MV-4-11 (cell line): ENCODE results near the gene TMCO1.
A peak's percentile ranks its signal among the peaks of the same experiment; 100 is the strongest.
"Not testable (repeated sequence)": the region's sequence is repeated elsewhere in the genome, so short reads cannot be mapped to it uniquely, and the experiment has no call there.

Experiments used
- DNase-seq: peaks from one replicate; lab custom pipeline; 2025; lab: John Stamatoyannopoulos, UW

The TMCO1 gene

DNA sequence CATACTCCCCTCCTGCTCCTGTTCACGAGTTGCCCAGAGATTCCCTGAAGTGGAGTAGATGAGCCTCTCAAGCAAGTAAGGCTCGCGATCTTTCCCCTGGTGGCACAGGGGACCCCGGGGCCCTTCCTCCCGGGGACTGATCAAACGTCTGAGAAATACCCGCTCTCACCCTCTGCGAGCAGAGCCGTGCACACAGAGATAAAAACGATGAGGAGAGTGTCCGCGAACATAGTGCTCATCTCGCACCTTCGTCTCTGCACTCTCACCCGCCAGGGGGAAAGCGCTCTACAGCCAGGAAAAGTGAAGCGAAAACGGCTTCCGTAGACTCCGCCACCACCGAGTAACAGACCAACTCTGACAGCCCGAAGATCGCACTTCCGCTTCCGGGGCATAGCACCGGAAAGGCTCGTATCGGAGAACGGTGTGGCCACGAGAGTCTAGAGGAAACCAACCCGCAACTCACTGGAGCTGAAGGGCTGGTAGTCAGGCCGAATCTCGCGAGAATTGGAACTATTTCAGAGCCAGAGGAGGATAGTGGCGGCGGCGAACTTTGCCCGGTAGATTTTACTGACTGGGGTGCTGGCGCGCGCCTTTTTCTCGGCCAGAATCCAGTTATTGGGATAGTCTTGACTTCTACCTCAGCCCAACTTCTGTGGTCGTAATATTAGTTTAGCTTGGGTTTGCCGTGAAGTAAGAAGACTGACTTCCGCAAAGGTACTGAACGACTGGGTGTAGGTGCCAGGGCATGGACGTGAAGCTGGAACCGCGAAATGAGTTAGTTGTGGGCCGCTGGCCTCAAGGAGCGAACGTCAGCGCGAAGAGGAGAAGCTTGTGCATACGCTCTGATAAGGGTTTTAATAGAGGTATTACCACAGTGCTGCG lies at the start of gene TMCO1:
Gene TMCO1 (minus strand): TSS at position 356 of the 882 bp plus-strand sequence. CDS start 117 bp downstream, at position 239.
- DNase-seq: peak; percentile 99

DNA sequence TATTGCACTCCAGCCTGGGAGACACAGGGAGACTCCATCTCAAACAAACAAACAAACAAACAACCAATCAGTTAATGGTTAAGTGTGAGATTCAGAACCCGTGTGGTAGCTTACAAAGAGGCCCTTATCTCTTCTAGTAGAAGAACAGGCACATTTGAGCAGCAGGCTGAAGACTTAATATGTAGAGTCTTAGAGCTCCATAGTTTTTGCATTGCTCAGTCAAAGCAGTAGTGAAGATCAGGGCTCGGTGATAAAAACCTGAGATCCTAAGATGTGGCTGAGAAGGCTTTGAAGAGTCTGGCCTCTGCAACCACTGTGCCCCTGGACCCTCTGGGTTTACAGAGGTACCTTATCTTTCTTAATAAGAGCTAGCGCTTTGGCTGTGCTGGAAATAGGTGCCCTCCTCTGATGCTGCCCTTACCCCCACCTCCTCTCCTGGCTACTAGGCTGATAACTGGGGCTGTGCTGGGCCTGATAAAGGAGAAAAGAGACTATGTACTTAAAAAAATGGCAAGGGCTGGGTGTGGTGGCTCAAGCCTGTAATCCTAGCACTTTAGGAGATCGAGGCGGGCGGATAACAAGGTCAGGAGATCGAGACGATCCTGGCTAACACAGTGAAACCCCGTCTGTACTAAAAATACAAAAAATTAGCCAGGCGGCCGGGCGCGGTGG lies 48.3 kb upstream of the TMCO1 start:
- no peak for DNase-seq

DNA sequence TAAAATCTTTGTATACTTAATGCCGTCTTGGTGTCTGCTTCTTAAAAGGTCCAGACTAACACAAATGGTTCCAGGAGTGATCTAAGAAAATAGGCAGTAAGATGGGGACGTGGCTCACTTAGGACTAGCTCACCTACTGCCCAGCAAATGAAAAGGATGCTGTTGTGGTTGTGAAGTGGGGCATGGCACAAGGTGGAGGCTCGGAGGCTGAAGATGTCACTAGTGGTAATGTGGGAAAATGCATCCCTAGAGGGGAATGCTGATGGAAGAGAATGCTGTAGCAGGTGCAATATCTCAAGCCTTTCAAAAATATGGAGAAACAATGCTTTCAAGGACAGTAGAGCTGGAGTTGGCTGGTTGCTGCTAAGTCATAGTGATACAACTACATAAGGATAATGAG lies 47.5 kb upstream of the TMCO1 start:
- no peak for DNase-seq

DNA sequence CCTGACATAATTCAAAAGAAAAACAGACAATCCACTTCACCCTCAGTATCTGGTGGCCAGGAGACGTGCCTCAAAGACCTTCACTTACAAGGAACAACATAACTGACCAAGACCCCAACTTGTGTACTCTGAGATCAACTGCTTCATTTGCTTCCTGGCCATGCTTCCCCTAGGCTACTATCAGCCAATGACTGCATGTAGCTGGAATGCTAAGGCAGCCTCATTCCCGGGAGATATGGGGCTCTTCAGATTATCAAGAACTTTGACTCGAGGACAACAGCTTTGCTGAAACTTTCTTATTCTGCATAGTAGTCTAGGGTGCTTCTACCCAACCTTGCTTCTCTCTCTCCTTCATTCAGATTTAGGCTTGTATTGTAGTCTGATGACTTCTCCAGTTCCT lies 47.1 kb upstream of the TMCO1 start:
- no peak for DNase-seq

- DNase-seq: no peak
Measured at GRCh38 chr1:165807613-165808012, 38.9 kb upstream of the TMCO1 start.

DNA sequence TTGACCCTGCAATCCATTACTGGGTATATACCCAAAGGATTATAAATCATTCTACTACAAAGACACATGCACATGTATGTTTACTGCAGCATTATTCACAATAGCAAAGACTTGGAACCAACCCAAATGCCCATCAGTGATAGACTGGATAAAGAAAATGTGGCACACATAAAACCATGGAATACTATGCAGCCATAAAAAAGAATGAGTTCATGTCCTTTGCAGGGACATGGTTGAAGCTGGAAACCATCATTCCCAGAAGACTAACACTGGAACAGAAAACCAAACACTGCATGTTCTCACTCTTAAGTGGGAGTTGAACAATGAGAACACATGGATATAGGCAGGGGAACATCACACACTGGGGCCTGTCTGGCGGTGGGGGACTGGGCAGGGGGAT lies 35.8 kb upstream of the TMCO1 start:
- not testable (repeated sequence) for DNase-seq

DNA sequence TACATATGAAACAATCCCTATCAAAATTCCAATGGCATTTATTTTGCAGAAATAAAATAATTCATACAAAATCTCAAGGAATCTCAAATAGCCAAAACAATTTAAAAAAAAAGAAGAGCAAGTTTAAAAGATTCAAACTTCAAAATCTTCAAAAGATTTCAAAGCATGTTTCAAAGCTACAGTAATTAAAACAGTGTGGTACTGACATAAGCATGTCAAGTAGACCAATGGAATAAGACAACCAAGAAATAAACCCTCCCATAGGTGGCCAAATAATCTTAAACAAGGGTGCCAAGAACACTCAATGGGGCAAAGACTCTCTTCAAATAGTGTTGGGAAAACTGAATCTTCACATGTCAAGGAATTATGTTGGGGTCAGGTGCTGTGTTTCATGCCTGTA lies 30.7 kb upstream of the TMCO1 start:
- DNase-seq: no peak

- DNase-seq: no peak
Measured at GRCh38 chr1:165795894-165796293, 27.2 kb upstream of the TMCO1 start.

GRCh38 chr1:165793951-165794350 lies 25.3 kb upstream of the TMCO1 start:
- DNase-seq: no peak

DNA sequence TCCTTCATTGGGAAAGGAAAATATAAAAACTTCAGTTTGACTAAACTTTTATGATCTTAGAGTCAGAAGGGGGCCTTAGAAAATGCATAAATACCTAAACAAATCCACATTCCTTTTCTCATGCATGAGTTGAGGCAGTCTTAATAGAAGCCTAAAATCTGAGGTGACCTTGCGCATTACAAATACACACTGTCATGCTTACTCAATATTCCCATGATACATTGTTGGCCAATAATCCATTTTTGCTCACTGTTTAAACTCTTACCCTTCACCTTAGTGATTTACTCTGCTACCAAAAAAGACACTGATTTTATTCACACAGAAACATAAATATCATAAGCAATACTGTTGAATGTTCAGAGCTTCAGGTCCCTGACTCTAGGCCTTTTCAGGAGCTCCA lies 19.1 kb upstream of the TMCO1 start:
- no peak for DNase-seq

DNA sequence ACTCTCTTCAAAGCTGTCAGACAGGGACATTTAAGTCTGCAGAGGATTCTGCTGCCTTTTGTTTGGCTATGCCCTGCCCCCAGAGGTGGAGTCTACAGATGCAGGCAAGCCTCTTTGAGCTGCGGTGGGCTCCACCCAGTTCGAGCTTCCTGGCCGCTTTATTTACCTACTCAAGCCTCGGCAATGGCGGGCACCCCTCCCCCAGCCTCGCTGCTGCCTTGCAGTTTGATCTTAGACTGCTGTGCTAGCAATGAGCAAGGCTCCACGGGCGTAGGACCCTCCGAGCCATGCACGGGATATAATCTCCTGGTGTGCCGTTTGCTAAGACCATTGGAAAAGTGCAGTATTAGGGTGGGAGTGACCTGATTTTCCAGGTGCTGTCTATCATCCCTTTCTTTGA lies 14.9 kb upstream of the TMCO1 start:
- DNase-seq: not testable (repeated sequence)

DNA sequence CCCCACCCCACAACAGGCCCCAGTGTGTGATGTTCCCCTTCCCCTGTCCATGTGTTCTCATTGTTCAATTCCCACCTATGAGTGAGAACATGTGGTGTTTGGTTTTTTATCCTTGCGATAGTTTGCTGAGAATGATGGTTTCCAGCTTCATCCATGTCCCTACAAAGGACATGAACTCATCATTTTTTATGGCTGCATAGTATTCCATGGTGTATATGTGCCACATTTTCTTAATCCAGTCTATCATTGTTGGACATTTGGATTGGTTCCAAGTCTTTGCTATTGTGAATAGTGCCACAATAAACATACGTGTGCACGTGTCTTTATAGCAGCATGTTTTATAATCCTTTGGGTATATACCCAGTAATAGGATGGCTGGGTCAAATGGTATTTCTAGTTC lies 9.5 kb upstream of the TMCO1 start:
- DNase-seq: not testable (repeated sequence)

DNA sequence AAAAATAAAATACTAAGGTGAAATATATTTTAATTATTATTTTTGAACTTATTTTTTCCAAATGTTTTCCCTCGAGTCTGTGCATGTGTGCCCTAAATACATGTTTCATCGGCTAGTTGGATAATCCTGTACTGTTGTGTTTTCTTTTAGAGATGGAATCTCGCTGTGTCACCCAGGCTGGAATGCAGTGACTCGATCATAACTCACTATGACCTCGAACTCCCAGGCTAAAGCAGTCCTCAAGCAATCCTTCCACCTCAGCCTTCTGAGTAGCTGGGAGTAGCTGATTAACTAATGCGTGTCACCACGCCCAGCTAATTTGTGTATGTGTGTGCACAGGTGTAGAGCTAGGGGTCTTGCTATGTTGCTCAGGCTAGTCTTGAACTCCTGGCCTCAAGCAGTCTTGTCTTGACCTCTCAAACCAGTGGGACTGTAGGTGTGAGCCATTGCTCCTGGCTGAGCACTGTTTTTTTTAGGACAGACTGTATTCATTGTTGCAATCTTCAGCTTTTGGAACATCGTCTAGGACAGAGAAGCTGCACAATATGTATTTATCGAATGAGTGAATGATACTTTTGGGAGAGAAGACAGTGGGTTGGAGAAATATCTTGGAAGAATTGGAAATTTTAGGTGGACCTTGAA lies 4.8 kb upstream of the TMCO1 start:
- no peak for DNase-seq

GRCh38 chr1:165772739-165773138 lies 4.1 kb upstream of the TMCO1 start:
- DNase-seq: no peak

DNA sequence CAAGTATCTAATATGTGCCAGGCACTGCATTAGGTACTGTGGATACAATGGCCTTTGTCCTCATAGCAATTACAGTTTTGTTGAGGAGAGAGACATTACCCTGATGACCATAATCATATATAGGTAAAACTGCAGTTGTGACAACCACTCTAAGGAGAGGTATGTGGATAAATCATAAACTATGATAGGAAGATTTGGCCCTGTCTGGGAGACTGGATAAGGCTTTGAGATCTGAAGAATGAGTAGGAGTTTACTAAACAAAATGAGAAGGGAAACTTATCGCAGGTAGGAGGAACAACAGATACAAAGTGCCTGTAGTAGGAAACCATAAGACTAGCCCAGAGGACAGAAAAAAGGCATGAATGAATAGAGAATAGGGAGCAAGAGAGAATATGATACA lies 4.4 kb downstream of the TMCO1 start:
- DNase-seq: no peak

DNA sequence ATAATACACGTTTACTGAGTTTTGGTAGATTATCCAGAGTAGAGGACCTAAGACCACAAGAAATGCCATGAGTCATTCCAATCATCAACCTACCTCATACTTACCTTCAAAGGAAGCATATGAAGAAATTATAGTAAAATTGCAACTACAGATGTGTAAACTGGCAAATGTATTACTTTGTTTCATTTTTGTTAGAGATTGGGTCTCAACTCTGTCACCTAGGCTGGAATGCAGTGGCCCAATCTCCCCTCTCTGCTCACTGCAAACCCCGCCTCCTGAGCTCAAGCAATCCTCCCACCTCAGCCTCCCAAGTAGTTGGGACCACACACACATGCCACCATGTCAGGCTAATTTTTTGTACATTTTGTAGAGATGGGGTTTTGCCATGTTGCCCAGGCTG lies 5.2 kb downstream of the TMCO1 start:
- no peak for DNase-seq

GRCh38 chr1:165762725-165763124 lies 5.9 kb downstream of the TMCO1 start:
- no peak for DNase-seq

- DNase-seq: peak; percentile 15
Measured at GRCh38 chr1:165759095-165759494, 9.6 kb downstream of the TMCO1 start.

- DNase-seq: no peak
Measured at GRCh38 chr1:165755393-165756010, 13.2 kb downstream of the TMCO1 start.

DNA sequence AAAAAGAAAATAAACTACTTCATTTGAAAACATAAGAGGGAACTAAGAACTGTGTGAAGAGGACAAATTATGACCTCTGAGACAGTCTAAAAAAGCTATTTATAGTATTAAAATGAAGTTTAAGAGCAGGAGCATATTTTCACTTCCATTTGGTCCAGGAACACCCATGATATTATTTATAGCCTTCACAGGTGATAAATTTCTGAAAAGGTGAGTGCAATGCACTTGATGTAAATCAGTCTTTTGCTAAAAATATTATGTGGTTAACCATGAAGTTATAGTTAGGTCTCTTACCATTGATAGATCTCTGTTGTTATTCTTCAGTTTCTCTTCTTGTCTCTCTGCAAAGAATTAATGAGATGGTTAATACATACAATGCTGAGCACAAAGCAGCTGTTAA lies 14.7 kb downstream of the TMCO1 start:
- DNase-seq: no peak

DNA sequence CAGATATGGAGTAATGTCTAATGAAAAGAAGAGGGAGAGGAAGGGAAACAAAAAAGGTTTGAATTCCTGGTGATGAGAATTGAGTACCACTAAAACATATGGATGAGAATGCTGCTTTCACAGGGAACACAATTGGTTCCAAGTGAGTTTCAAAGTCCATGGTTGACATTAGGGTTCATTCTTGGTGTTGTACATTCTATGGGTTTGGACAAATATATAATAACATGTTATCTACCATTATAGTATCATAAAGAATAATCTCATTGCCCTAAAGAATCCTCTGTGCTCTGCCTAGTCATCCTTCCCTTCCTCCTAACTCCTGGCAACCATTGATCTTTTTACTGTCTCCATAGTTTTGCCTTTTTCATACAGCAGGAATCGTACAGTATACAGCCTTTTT lies 20.1 kb downstream of the TMCO1 start:
- no peak for DNase-seq

- no peak for DNase-seq
Measured at GRCh38 chr1:165747632-165748447, 20.8 kb downstream of the TMCO1 start.
